ENCODE data around the gene NINJ1.
"Not testable (repeated sequence)": the region's sequence is repeated elsewhere in the genome, so short reads cannot be mapped to it uniquely, and the experiment has no call there.

NINJ1 gene

GRCh38 chr9:93159601-93160471 lies 25.8 kb upstream of the NINJ1 start:
- DNase-seq, result peak in 1 of 2 experiments; percentile 65

GRCh38 chr9:93156475-93157008 lies 22.5 kb upstream of the NINJ1 start:
- DNase-seq, result no peak

GRCh38 chr9:93155716-93156474 lies 21.8 kb upstream of the NINJ1 start:
- DNase-seq, result peak; percentile 93 to 97

DNA sequence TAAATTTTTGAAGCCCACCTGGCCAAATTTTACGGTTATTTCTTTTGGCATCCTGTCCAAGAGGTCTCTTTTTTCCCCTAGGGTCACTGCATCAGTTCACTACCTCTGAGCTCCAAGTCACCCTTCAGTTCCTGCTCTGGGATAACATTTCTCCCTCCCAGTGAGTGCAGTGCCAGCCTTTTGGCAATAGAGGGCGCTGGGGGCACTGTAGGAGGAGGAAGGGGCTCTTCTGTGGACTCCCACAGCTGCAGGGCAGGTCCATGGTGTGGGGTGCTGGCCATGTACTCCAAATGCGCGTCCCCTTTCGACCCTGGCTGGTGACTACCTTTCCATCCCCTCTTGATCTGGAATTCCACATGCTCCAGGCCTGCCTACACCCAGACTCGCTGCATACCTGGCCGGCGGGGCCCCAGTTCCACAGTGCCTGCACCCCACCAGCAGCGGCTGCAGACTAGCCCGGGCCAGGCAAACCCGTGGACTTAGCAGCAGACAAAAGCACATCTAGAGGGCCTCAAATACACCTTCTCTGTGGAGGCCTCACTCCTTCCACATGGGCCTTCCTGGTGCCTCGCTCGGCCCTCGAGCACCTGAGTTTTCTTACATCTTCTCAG lies 20.3 kb upstream of the NINJ1 start:
- DNase-seq, result no peak

DNA sequence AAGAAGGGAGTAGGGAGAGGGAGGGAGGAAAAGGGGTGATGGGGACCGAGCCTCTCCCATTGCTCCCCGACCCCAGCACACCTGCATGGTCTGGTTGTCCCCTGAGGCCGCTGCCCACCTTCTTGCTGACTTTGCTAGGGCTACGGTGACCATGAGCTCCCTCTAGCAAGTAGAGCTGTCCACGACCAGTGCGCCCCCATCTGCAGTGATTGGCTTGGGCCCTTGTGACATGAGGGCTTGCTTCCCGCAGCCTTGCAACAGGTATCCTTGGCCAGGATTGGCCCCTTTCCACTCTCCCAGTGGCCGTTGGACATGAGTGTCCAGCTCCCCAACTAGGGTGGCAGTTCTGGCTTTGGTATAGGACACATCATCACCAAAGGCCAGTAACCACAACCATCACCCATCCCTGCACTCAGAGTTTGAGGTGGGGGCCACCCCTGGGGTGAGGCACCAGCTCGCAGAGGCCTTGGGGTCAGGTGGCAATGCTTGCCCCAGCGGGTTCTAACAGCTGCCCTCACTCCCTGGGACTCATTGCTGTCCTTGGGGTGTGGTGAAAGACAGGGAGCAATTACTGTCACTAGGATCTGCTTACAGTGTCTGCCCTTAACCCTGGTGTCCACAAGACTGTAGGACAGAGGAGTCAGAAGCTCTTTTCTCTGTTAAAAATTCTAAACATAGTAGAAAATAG lies 17.2 kb upstream of the NINJ1 start:
- no peak for DNase-seq

- DNase-seq, result no peak
These were observed 15.3 kb upstream of the NINJ1 start for GRCh38 chr9:93149361-93149760.

DNA sequence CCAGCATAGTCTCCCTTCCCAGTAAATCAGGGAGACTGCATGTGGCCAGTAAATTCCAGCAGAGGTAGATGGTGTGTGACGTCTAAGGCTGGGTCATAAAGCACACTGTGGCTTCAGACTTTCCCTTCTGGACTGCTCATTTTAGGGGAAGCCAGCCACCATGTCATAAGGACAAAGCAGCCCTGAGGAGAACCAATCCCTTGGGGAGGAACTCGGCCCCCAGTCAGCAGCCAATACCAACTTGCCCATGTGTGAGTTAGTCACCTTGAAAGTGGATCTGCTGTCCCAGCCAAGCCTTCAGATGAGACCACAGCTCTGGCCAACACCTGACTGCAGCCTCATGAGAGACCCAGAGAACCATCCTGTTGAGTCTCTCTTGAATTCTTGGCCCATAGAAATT lies 14.7 kb upstream of the NINJ1 start:
- DNase-seq, result no peak

GRCh38 chr9:93147632-93148031 lies 13.6 kb upstream of the NINJ1 start:
- DNase-seq, result no peak

GRCh38 chr9:93146696-93147095 lies 12.6 kb upstream of the NINJ1 start:
- DNase-seq, result not testable (repeated sequence)

DNA sequence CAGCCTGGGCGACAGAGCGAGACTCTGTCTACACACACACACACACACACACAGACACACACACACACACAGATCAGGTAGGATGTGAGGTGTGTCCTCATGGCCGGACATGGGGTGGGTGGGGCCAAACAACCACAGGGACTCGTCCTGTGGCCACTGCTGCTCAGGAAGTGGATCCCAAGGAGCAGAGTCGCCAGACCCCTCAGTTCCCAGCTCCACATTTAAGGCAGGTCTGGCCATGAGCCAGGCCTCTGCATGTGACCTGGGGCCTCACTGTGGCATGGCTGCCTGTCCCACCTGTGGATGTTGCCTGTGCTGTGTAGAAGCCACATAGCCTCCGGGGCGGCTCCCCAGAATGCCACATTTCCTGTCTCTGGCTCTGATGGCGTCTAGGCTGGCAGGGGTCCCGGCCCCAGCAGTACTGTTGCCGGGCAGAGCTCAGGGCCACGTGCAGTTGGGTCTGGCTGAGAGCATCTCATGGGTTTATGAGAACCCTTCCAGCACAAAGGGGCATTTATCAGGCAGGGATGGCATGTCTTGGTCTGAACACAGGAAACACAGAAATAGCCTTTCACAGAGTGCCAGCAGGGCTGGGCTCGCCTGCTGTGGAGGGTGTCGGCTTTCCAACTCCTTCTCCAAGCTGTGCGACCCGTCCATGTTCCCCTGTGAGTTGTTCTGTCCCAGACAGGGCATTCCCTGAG lies 9.9 kb upstream of the NINJ1 start:
- peak in 1 of 2 experiments; percentile 52 for DNase-seq

DNA sequence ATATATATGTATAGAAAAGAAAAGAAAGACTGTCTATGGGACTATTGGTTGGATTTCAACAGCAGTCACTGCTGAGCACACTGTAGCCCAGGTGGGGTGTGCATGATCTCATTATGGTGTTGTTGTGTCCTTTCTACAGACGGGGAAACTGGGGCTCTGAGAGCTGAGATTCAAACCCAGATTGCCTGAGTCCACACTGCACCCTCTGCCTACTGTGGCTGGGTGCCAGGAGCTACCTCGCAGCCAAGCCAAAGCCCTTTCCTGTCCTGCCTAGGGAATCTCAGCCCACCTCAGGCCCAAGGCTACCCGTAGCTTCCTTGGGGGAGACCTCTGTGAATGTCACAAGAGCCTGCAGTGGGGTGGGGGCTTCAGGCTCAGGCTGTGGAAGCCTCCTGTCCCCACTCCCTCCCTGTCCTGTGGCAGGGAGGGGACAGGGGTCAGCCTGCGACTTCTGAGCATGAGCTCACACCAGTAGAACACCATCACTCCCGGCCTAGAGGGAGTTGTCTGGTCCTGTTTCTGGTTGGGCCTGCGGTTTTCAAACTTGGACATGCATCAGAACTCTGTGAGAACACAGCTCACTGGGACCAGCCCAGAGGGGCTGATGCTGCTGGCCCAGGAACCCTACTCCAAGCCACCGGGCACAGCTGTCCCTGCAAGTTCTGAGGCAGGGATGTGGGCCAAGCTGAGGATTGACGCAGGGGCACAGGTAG lies 7.9 kb upstream of the NINJ1 start:
- DNase-seq, result no peak

GRCh38 chr9:93139365-93140182 lies 5.5 kb upstream of the NINJ1 start:
- DNase-seq, result no peak

DNA sequence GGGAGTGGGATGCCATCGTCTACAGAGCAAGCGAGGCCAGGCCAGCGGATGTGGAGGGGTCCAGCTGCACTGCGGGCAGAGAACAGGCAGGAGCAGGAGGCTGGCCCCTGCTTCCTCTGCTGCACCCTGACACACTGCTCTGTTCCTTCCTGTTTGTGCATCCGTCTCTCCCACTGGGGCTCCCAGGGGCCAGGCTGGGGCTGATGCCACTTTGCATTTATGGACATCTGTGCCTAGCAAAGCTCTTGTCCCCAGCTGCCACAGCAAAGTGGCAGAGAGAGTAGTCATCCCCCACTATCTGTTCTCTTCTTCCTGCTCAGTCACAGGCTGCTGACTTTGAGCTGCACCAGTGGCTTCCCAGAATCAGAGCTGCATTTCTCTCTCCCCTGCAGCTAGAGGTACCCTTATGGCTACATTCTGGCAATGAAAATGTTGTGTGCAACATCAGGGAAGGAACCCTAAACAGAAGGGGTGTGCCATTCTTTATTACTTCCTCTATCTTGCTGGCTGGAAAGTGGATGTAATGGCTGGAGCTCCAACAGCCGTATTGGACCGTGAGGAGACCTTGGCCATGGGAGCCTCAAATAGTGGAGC lies 4.2 kb upstream of the NINJ1 start:
- DNase-seq, result no peak

- no peak for DNase-seq
These were observed 3.3 kb upstream of the NINJ1 start for GRCh38 chr9:93137362-93137761.

DNA sequence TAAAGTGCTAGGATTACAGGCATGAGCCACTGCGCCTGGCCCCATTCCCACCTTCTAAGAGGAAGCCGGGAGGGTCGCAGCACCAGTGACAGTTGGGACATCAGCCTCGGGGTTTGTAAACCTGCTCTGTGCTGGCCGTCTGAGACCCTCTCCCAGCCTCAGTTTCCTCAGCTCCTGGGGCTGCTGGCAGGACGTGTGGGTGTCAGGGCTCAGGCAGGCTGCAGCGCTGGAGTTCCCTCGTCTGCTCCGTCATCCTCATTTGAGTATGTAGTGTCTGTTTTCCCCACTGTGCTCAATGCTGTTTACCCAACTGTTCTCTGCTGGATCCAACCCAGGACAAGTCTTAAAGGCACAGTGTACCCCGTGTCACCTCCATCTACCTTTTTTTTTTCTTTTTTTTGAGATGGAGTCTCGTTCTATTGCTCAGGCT lies 2.0 kb upstream of the NINJ1 start:
- DNase-seq, result peak in 1 of 2 experiments; percentile 77

DNA sequence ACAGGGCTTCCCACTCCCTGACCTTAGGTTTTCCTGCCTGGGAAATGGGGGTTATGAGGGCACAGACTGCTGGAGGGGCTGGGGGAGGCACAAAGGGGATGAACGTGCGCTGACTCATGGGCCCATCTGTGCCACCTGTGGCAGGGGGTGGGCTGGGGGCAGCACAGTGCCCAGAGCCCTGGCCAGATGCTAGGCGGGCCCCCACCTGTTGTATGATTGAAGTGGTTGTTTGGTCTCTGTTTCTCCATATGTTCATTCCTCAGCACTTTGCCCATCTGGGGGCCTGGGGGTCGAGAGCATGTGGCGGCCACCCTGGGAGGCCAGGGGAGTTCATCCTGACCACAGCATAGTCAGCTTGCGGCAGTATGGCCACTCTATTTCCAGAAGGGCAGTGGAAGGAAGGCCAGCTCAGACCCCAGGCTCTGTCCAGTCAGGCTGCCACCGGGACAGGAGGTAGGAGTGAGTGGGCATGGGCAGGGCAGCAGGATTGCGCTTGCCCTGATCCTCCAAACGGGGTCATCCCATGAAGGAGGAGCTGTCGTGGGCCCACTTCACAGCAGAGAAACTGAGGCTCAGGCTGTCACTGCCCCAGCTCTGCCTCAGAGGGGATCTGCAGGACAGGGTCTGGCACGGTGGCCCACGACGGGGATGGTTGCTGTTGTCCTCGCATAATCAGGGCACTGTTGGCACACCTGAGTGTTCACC lies 841 bp upstream of the NINJ1 start:
- no peak for DNase-seq

DNA sequence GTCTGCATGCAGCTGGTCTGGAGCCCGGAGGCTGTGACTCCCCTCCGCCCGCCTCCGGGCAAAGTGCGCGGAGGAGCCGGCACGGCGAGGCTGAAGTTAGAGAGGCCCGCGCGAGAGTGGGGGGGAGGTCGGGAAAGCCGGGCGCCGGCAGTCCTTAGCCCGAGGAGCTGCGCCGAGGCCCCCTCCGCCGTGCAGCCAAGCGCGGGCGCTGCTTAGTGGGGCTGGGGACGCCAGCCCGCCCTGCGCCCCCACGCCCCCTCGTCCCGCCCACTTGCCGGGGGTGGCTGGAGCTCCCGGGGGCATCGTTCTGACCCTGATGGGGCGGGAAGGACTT lies 403 bp downstream of the NINJ1 start:
- DNase-seq, result no peak

DNA sequence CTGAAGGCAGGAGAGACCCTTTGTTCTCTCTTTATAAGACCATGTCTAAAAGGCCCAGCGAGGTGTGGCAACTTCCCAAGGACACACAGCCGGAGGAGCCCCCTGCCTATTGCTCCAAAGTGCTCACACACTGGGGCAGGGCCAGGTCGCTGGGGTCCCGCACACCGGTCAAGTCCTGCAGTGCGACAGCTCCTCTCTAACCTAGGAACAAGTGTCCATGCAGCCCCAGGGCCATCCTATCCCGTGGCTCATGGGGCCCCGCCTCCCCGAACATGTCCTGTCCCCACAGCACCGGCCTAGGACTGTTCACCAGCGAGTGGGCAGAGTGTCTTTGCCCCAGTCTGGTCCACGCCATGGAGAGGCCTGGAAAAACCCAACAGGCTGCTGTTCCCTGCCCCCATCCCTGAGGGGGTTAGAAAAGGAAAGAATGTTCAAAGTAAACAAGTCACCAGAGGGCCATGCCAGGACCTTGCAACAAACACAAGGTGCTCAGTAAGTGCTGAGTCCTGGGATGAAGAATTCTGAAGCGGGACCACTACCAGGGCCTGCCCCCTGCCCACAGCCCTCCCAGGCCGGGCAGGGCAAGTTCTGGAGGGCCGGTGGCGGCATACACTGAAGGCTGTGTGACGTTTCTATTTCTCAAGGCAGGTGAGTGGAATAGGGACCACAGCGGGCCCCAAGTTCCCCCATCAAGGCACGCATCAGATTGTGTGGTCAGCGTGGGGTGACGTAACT lies 938 bp downstream of the NINJ1 start:
- DNase-seq, result no peak

Measured in cerebellar nuclear complex (tissue), 1 donor.